Neural cell (in vitro differentiated cells): Measurements from ENCODE around the gene NOTCH4. TPM values are rescaled to one million over a fixed set of nuclear protein-coding genes. Genes with fewer than 3 reads are reported as not detected.

ENCODE experiments used
- H2AFZ ChIP-seq: fragments of 200-600, 300-800 bp; sonication (generic), shearing (Covaris generic); 2 replicates; pipeline ENCODE4 v1.6.0; 2014; ENCODE audit warnings: low read depth, mild to moderate bottlenecking, antibody characterized with exemption, low read length, moderate library complexity
- H3F3A ChIP-seq: fragments of 200-600 bp; shearing (Covaris generic); 2 replicates; pipeline ENCODE4 v1.6.1; 2016; ENCODE audit warnings: mild to moderate bottlenecking, moderate library complexity, mixed read lengths, antibody characterized with exemption, low read length; ENCODE audit not compliant: insufficient read depth, poor library complexity, severe bottlenecking
- H3K27ac ChIP-seq: fragments of 200-600, 300-800 bp; sonication (generic), shearing (Covaris generic); 2 replicates; pipeline ENCODE4 v1.5.1; 2014; ENCODE audit warnings: mild to moderate bottlenecking, low read length, moderate library complexity
- H3K27me3 ChIP-seq: fragments of 300-800, 200-600 bp; sonication (generic), shearing (Covaris generic); 2 replicates; pipeline ENCODE4 v1.6.0; 2014; ENCODE audit warnings: mild to moderate bottlenecking, low read depth, low read length, moderate library complexity; ENCODE audit not compliant: insufficient read depth
- H3K36me3 ChIP-seq: fragments of 300-800, 200-600 bp; sonication (generic), shearing (Covaris generic); 2 replicates; pipeline ENCODE4 v1.5.1; 2014; ENCODE audit warnings: mild to moderate bottlenecking, antibody characterized with exemption, low read length, moderate library complexity; ENCODE audit not compliant: insufficient read depth
- H3K4me2 ChIP-seq: fragments of 300-800, 200-600 bp; sonication (generic), shearing (Covaris generic); 2 replicates; pipeline ENCODE4 v1.6.0; 2014; ENCODE audit warnings: mild to moderate bottlenecking, low read length
- H3K4me3 ChIP-seq: fragments of 300-800, 200-600 bp; sonication (generic), shearing (Covaris generic); 2 replicates; pipeline ENCODE4 v1.5.1; 2014; ENCODE audit warnings: mild to moderate bottlenecking, low read length, moderate library complexity
- H3K79me2 ChIP-seq: fragments of 200-600 bp; shearing (Covaris generic); replicated peaks from 2 replicates; pipeline ENCODE4 v1.6.0; 2014; ENCODE audit warnings: mild to moderate bottlenecking, low read length, moderate library complexity; ENCODE audit not compliant: insufficient read depth
- H3K9ac ChIP-seq: fragments of 300-800, 200-600 bp; sonication (generic), shearing (Covaris generic); 2 replicates; pipeline ENCODE4 v1.6.1; 2016; ENCODE audit warnings: mild to moderate bottlenecking, low read length, mixed read lengths
- H3K9me2 ChIP-seq: fragments of 200-600 bp; shearing (Covaris generic); 2 replicates; pipeline ENCODE4 v1.6.1; 2016; ENCODE audit warnings: mild to moderate bottlenecking, low read length, mixed read lengths; ENCODE audit not compliant: insufficient read depth
- H3K9me3 ChIP-seq: fragments of 200-600, 300-800 bp; sonication (generic), shearing (Covaris generic); 2 replicates; pipeline ENCODE4 v1.6.1; 2016; ENCODE audit warnings: mild to moderate bottlenecking, mixed run types, low read length, moderate library complexity, mixed read lengths
- H4K20me1 ChIP-seq: fragments of 200-600 bp; shearing (Covaris generic); 2 replicates; pipeline ENCODE4 v1.6.1; 2016; ENCODE audit warnings: mild to moderate bottlenecking, mixed run types; ENCODE audit not compliant: insufficient read depth
- EP300 ChIP-seq: fragments of 450-650 bp; conservative IDR thresholded peaks from 2 replicates; pipeline ENCODE4 v1.6.1; 2014; ENCODE audit warnings: antibody characterized with exemption, mild to moderate bottlenecking, moderate library complexity; ENCODE audit not compliant: poor library complexity, severe bottlenecking
- EZH2 ChIP-seq: fragments of 200-600, 300-800 bp; shearing (Covaris generic), sonication (generic); IDR thresholded peaks from 2 replicates; pipeline ENCODE4 v1.6.1; 2014; ENCODE audit warnings: antibody characterized with exemption, low read length, borderline replicate concordance, mild to moderate bottlenecking; ENCODE audit not compliant: insufficient read depth, poor library complexity, severe bottlenecking
- MXI1 ChIP-seq: fragments of 450-650 bp; conservative IDR thresholded peaks from 2 replicates; pipeline ENCODE4 v1.6.1; 2014; ENCODE audit warnings: antibody characterized with exemption, mild to moderate bottlenecking; ENCODE audit not compliant: poor library complexity, severe bottlenecking
- POLR2AphosphoS5 ChIP-seq: IDR thresholded peaks from 2 replicates; pipeline ENCODE4 v1.6.1; 2012
- RAD21 ChIP-seq: fragments of 450-650 bp; conservative IDR thresholded peaks from 2 replicates; pipeline ENCODE4 v1.6.1; 2014; ENCODE audit warnings: antibody characterized with exemption, mild to moderate bottlenecking, moderate library complexity
- SMC3 ChIP-seq: fragments of 450-650 bp; conservative IDR thresholded peaks from 2 replicates; pipeline ENCODE4 v1.6.1; 2014; ENCODE audit warnings: antibody characterized with exemption, mild to moderate bottlenecking, moderate library complexity; ENCODE audit not compliant: poor library complexity
- TAF1 ChIP-seq: IDR thresholded peaks from 2 replicates; pipeline ENCODE4 v1.6.1; 2012; ENCODE audit warnings: low read depth
- polyA plus RNA-seq: library from polyadenylated mRNA; depleted of rRNA; stranded (reverse); fragments of >200 nt; gene quantifications from 2 replicates; pipeline ENCODE4 v1.2.3, GENCODE V29; 2014
- TF ChIP-seq, protein P1 (sequence below): fragments of 450-650 bp; IDR thresholded peaks from 2 replicates; pipeline ENCODE4 v1.5.1; 2014; ENCODE audit warnings: antibody characterized with exemption, mild to moderate bottlenecking, moderate library complexity; ENCODE audit not compliant: poor library complexity, severe bottlenecking
- TF ChIP-seq, protein P2 (sequence below): IDR thresholded peaks from 2 replicates; pipeline ENCODE4 v1.6.1; 2012; ENCODE audit warnings: borderline replicate concordance

Gene NOTCH4
- polyA plus RNA-seq, 1 donor from 2014 or later, result 5.5 TPM

DNA sequence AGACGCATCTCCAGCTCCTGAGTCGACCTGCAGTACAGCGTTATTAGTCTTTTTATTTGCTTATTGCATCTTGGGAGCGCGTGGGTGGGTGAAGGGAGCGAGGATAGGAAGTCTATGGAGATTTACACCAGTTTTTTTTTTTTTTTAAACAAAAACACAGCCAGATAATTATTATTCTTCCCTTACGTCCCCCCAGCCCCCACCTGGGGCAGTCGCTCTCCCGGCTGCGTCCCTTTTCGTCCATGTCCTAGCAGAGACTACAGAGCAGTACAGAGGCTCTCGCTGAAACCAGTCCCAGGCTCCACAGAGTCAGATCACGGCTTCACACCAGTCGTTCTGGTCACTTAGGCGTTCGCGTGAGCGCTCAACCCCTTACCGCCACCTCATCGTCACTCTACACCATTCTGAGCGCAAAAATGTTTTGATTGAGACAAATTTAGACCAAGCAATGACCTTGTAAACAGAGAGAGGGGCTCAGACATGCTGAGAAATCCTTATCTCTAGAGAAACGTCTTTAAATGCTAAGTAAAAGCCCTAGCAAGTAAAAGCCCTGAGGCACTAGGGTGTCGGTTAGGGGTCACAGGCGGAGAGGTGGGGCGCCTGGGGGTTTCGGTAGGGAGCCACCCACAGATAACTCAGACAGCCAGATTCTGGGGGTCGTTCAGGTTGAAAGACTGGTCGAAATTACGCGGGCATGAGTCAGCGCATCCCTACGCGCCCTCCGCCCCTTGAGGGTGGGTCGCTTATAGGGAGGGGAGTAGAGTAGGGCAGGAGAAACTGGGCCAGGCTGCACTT lies 70.9 kb downstream of the NOTCH4 start:
- Histone ChIP-seq H3K9me3 (no peaks in the 10 kb centered on the region), H3K9ac (peak overlapping the region; percentile 86), H3K9me2 (no peaks in the 10 kb centered on the region), H3K27ac (peak overlapping the region; percentile 93), H3K4me3 (peak overlapping the region; percentile 79), H4K20me1 (no peaks in the 10 kb centered on the region), H3F3A (no peaks in the 10 kb centered on the region), H3K27me3 (peaks cover 44% of the 10 kb centered on the region), H2AFZ (peak overlapping the region; percentile 75), H3K36me3 (no peaks in the 10 kb centered on the region), H3K4me2 (peak overlapping the region; percentile 88), H3K79me2 (peaks cover 9% of the 10 kb centered on the region)
- TF ChIP-seq EP300, result no peak
- TF ChIP-seq, protein P1, sequence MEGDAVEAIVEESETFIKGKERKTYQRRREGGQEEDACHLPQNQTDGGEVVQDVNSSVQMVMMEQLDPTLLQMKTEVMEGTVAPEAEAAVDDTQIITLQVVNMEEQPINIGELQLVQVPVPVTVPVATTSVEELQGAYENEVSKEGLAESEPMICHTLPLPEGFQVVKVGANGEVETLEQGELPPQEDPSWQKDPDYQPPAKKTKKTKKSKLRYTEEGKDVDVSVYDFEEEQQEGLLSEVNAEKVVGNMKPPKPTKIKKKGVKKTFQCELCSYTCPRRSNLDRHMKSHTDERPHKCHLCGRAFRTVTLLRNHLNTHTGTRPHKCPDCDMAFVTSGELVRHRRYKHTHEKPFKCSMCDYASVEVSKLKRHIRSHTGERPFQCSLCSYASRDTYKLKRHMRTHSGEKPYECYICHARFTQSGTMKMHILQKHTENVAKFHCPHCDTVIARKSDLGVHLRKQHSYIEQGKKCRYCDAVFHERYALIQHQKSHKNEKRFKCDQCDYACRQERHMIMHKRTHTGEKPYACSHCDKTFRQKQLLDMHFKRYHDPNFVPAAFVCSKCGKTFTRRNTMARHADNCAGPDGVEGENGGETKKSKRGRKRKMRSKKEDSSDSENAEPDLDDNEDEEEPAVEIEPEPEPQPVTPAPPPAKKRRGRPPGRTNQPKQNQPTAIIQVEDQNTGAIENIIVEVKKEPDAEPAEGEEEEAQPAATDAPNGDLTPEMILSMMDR, result no peak

DNA sequence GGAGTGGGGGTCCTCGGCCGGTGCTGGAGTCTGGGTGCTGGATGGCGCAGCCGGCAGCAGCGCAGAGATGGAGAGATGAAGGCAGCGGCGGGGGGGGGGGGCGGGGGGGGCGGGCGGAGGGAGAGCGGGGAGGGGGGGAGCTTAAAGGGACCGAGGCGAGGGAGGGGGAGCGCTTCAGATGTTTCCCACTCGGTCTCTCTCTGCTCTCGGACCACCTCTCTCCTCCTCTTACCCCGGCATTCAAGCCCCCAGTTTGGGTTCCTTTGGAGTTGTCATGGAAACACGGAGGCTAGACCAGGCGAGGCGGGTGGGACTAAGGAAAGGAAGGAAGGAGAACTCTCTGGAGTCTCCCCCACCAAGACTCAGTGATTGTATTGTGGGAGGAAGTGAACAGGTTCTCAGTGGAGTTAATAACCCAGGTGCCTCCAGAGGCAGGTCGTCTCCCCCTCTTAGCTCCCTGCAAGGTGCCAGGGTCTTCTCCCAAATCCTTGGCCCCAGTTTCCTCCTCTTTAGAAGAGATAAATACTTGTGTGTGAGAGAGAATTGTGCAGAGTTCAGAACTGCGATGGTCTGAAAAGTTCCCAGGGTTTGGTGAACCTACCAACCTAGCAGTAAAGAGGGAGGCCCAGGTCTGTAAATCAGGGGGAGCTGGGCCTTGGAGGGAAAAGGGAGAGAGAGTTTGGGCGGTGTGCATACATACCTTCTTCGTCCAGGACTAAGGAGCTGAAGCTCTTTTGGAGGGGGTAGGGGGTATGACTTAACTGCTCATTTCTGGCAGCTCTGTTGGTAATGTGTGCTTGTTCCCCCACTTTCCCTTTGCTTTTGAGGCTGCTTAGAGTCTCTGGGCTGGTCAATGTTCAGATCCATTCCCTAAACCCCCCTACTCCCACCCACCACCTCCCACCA lies 71.8 kb downstream of the NOTCH4 start, which contains the start of gene PRRT1:
TSS of gene PRRT1 (minus strand) at position 77 of the 906 bp plus-strand sequence. CDS start 112 bp downstream, outside the sequence.
- Histone ChIP-seq H2AFZ (no peak within 1 kb of the TSS), H3K4me3 (peak within 1 kb of the TSS; percentile 79), H3F3A (no peaks in the 10 kb centered on the region), H3K79me2 (peaks cover 9% of the 10 kb centered on the region), H3K9me3 (no peaks in the 10 kb centered on the region), H3K9ac (peak within 1 kb of the TSS; percentile 86), H3K9me2 (no peaks in the 10 kb centered on the region), H4K20me1 (no peaks in the 10 kb centered on the region), H3K36me3 (no peaks in the 10 kb centered on the region), H3K27me3 (peaks cover 47% of the 10 kb centered on the region), H3K27ac (peak within 1 kb of the TSS; percentile 93), H3K4me2 (peak within 1 kb of the TSS; percentile 88)
- TF ChIP-seq SMC3 (no peak), RAD21 (no peak), EP300 (no peak), EZH2 (no peak), POLR2AphosphoS5 (no peak), MXI1 (no peak), TAF1 (no peak)
- TF ChIP-seq, protein P2, sequence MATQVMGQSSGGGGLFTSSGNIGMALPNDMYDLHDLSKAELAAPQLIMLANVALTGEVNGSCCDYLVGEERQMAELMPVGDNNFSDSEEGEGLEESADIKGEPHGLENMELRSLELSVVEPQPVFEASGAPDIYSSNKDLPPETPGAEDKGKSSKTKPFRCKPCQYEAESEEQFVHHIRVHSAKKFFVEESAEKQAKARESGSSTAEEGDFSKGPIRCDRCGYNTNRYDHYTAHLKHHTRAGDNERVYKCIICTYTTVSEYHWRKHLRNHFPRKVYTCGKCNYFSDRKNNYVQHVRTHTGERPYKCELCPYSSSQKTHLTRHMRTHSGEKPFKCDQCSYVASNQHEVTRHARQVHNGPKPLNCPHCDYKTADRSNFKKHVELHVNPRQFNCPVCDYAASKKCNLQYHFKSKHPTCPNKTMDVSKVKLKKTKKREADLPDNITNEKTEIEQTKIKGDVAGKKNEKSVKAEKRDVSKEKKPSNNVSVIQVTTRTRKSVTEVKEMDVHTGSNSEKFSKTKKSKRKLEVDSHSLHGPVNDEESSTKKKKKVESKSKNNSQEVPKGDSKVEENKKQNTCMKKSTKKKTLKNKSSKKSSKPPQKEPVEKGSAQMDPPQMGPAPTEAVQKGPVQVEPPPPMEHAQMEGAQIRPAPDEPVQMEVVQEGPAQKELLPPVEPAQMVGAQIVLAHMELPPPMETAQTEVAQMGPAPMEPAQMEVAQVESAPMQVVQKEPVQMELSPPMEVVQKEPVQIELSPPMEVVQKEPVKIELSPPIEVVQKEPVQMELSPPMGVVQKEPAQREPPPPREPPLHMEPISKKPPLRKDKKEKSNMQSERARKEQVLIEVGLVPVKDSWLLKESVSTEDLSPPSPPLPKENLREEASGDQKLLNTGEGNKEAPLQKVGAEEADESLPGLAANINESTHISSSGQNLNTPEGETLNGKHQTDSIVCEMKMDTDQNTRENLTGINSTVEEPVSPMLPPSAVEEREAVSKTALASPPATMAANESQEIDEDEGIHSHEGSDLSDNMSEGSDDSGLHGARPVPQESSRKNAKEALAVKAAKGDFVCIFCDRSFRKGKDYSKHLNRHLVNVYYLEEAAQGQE, result no peak
- TF ChIP-seq, protein P1, result no peak
